ENCODE measurements around the gene PTPRJ.

DNA sequence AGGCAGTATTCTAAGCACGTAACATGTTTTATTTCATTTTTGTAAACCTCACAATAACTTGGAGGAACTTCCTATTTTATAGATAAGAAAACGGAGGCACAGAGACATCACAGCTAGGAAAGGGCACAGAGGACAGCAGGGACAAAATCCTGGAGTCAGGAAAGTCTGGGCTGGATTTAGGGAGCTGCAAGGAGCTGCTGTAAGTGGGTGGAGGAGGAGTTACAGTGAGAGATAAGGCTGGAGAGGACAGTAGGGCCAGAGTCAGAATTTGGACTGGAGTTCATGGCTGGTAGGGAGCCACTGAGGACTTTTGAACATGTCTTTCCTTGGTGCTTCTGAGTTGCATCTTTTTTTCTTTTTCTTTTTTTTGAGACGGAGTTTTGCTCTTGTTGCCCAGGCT lies 32.2 kb upstream of the PTPRJ start:
- TF ChIP-seq TCF12 (IDR thresholded peaks at IDR 0.05) (no peak), TCF12 (CRISPR knock-in tag; IDR thresholded peaks at IDR 0.05) (no peak), ZHX2 (IDR thresholded peaks at IDR 0.05; ENCODE audit: low read depth) (no peak), ZHX2 (CRISPR knock-in tag; IDR thresholded peaks at IDR 0.05; ENCODE audit: borderline replicate concordance) (no peak), RFX5 (IDR thresholded peaks at IDR 0.05; ENCODE audit: low read depth, low read length) (no peak), ASH2L (IDR thresholded peaks at IDR 0.05; ENCODE audit: insufficient read length, low read depth, low read length) (no peak), MYNN (CRISPR knock-in tag; IDR thresholded peaks at IDR 0.05; ENCODE audit: low read depth) (no peak), ZNF777 (CRISPR knock-in tag; IDR thresholded peaks at IDR 0.05) (no peak), ZNF879 (CRISPR knock-in tag; IDR thresholded peaks at IDR 0.05) (no peak), CREBL2 (CRISPR knock-in tag; IDR thresholded peaks at IDR 0.05; ENCODE audit: borderline replicate concordance) (no peak), CEBPB (IDR thresholded peaks at IDR 0.05; ENCODE audit: borderline replicate concordance, low read depth, low read length) (no peak), NFYB (CRISPR knock-in tag; IDR thresholded peaks at IDR 0.05) (no peak)
